GM12878 (cell line): ENCODE data around the gene FAM81A. TPM values are rescaled to one million over a fixed set of nuclear protein-coding genes. Genes with fewer than 3 reads are reported as not detected.

Experiments
- ATAC-seq: fragments of 200-7000 bp; cut with Tn5 transposase; 3 replicates; pipeline ENCODE4 v1.9.1; 2020; ENCODE audit warnings: mild to moderate bottlenecking, moderate library complexity
- BruUV-seq: library from RNA; stranded (reverse); fragments of 400-500 nt; replicated peaks from 2 replicates; lab custom pipeline; 2021; lab: Mats Ljungman, UMichigan
- CTCF ChIA-PET: fragments of 300-600 bp; sonication (Branson Sonifier 250); formaldehyde crosslinking; extraction: SDS; loops from one replicate; lab custom pipeline; 2021; ENCODE audit warnings: inconsistent platforms; lab: Yijun Ruan, JAX
- POLR2A ChIA-PET: fragments of 350-600 bp; formaldehyde crosslinking; extraction: SDS; loops from one replicate; lab custom pipeline; 2021; ENCODE audit warnings: inconsistent platforms; lab: Charles Lee
- RAD21 ChIA-PET: fragments of 300-600 bp; sonication (Branson Sonifier 250); formaldehyde crosslinking; loops from one replicate; lab custom pipeline; 2023; ENCODE audit warnings: antibody characterized with exemption; ENCODE audit not compliant: unreplicated experiment; lab: Charles Lee
- SMC1A ChIA-PET: fragments of 300-600 bp; sonication (Branson Sonifier 250); formaldehyde crosslinking; loops from one replicate; lab custom pipeline; 2023; ENCODE audit not compliant: unreplicated experiment, uncharacterized antibody; lab: Charles Lee
- DNase-seq: peaks from one replicate; pipeline ENCODE4 v3.0.0-alpha.2; 2011; ENCODE audit warnings: low read depth, low spot score
- FAIRE-seq: peaks from 3 replicates; lab custom pipeline; 2011; peaks lifted over from hg19 to GRCh38; lab: Jason Lieb, UNC
- H2AFZ ChIP-seq: 2 replicates; pipeline ENCODE4 v1.6.0; 2011; ENCODE audit warnings: low read depth, low read length, control low read depth; ENCODE audit not compliant: control insufficient read depth
- H3K27ac ChIP-seq: 2 replicates; pipeline ENCODE4 v1.5.1; 2011; ENCODE audit warnings: control low read depth; ENCODE audit not compliant: control insufficient read depth, insufficient read depth
- H3K27me3 ChIP-seq, 2 experiments: replicated peaks in 1 of 2; 2 replicates each; pipeline versions ENCODE4 v1.6.0 to v1.6.1; 2011; ENCODE audit warnings: low read length in 1 of 2; ENCODE audit not compliant: control insufficient read depth in 2 of 2, insufficient read depth in 2 of 2
- H3K36me3 ChIP-seq, 2 experiments: 2 replicates each; pipeline ENCODE4 v1.5.1; 2011; ENCODE audit warnings: low read length in 1 of 2; ENCODE audit not compliant: control insufficient read depth in 2 of 2, insufficient read depth in 2 of 2
- H3K4me1 ChIP-seq: 2 replicates; pipeline ENCODE4 v1.6.1; 2011; ENCODE audit warnings: mild to moderate bottlenecking, low read length, moderate library complexity, mixed read lengths; ENCODE audit not compliant: control insufficient read depth, insufficient read depth
- H3K4me2 ChIP-seq: 2 replicates; pipeline ENCODE4 v1.6.0; 2011; ENCODE audit warnings: control low read depth; ENCODE audit not compliant: control insufficient read depth, insufficient read depth
- H3K4me3 ChIP-seq: fragments of 200-600 bp; sonication (generic); 2 replicates; pipeline ENCODE4 v1.5.1; 2016
- H3K79me2 ChIP-seq: 2 replicates; pipeline ENCODE4 v1.6.0; 2011; ENCODE audit warnings: low read length; ENCODE audit not compliant: control insufficient read depth, insufficient read depth
- H3K9ac ChIP-seq: 2 replicates; pipeline ENCODE4 v1.8.0; 2011; ENCODE audit warnings: low read length, control low read depth, mixed read lengths; ENCODE audit not compliant: control insufficient read depth, insufficient read depth
- H3K9me3 ChIP-seq: replicated peaks from 3 replicates; pipeline ENCODE4 v1.5.1; 2011; ENCODE audit warnings: mild to moderate bottlenecking, low read length; ENCODE audit not compliant: control insufficient read depth, insufficient read depth
- H4K20me1 ChIP-seq: 2 replicates; pipeline ENCODE4 v1.6.0; 2011; ENCODE audit not compliant: control insufficient read depth, insufficient read depth
- HCFC1 ChIP-seq: fragments of 150-350 bp; IDR thresholded peaks from 2 replicates; pipeline ENCODE4 v1.6.1; 2014; ENCODE audit warnings: low read length
- JUNB ChIP-seq: IDR thresholded peaks from 2 replicates; pipeline ENCODE4 v1.6.1; 2016; ENCODE audit warnings: antibody characterized with exemption, mild to moderate bottlenecking
- POLR2AphosphoS5 ChIP-seq: IDR thresholded peaks from 2 replicates; pipeline ENCODE4 v1.6.1; 2011; ENCODE audit warnings: mild to moderate bottlenecking, low read length, inconsistent platforms
- SMAD5 ChIP-seq: IDR thresholded peaks from 2 replicates; pipeline ENCODE4 v1.6.1; 2016; ENCODE audit warnings: antibody characterized with exemption, low read depth
- TARDBP ChIP-seq: IDR thresholded peaks from 2 replicates; pipeline ENCODE4 v1.6.1; 2016; ENCODE audit warnings: borderline replicate concordance
- ZBTB11 ChIP-seq: fragments of 450-650 bp; formaldehyde crosslinking; IDR thresholded peaks from 2 replicates; pipeline ENCODE4 v1.5.0; 2022; ENCODE audit warnings: mild to moderate bottlenecking, missing genetic modification characterization
- ZNF207 ChIP-seq: fragments of 450-650 bp; IDR thresholded peaks from 2 replicates; pipeline ENCODE4 v1.6.1; 2014; ENCODE audit warnings: antibody characterized with exemption, mild to moderate bottlenecking, borderline replicate concordance
- whole genome bisulfite sequencing: methylation state at CpG from one replicate; pipeline ENCODE4 v1.1.6; 2016; ENCODE audit warnings: low lambda C conversion rate; ENCODE audit not compliant: insufficient replicate concordance, insufficient coverage; ENCODE audit errors: missing lambda C conversion rate; 5-methylcytosine and 5-hydroxymethylcytosine counted together
- in situ Hi-C: fragments of 300-500 bp; cut with MboI; formaldehyde crosslinking; loops from 9 replicates; pipeline ENCODE4 v1.14.3; 2018; ENCODE audit warnings: mixed read lengths
- intact Hi-C: fragments of 100-400 bp; cut with micrococcal nuclease; formaldehyde crosslinking; loops from one replicate; pipeline ENCODE4 v1.14.2; 2022; ENCODE audit not compliant: unreplicated experiment
- polyA plus RNA-seq, 11 experiments: library from polyadenylated mRNA; depleted of rRNA in 4 of 11; unstranded in 6 of 11; stranded (reverse) in 5 of 11; fragments of >200 nt; fragmentation: Nextera tagmentation in 4 of 11; fragmentation: Illumina TruSeq in 1 of 11; extraction: Ambion mirVana in 4 of 11; extraction: Trizol in 1 of 11; gene quantifications; 1 replicate in 1 of 11; 2 replicates in 10 of 11; pipeline versions ENCODE4 v1.2.1 to v1.2.3, GENCODE V29; 2011 to 2016; ENCODE audit warnings: inconsistent platforms in 2 of 11, missing spikeins in 2 of 11, low read depth in 1 of 11
- total RNA-seq, 4 experiments: library from RNA; depleted of rRNA in 3 of 4; stranded (reverse); fragments of >200 nt in 3 of 4; fragmentation: Illumina TruSeq in 1 of 4; extraction: Trizol in 1 of 4; gene quantifications; 2 replicates each; pipeline versions ENCODE4 v1.2.1 to v1.2.3, GENCODE V29; 2013 to 2021

FAM81A gene
- total and polyA plus RNA-seq, 10 of the 15 experiments (the other 5 are each of a cell fraction or from before 2014, with no cell fraction given), result 0.18 to 34.5 (median 16.2) TPM

GRCh38 chr15:59548501-59549226 is 110.7 kb downstream of the FAM81A start:
- H3K36me3 ChIP-seq, result no peaks in the 10 kb centered on the region
- POLR2A ChIA-PET, result interaction anchor here (0.6 kb wide), 1 partner anchor 1118 kb away, joined by 4 read pairs; no protein-coding TSS in a partner anchor
- no peaks in the 10 kb centered on the region for H3K27me3 ChIP-seq
- no peak overlapping the region for H3K4me3 ChIP-seq
- SMC1A ChIA-PET, result interaction anchor here (1.3 kb wide), 1 partner anchor 16 kb away, joined by 3 read pairs; no protein-coding TSS in a partner anchor
- no peaks in the 10 kb centered on the region for H3K79me2 ChIP-seq
- in situ Hi-C loops, result no loop called here
- WGBS, result 51% methylated on average over 9 of the region's 9 CpGs
- H3K27ac ChIP-seq, result no peak overlapping the region
- DNase-seq (no peak), FAIRE-seq (no peak), ATAC-seq (no peak)
- H3K9me3 ChIP-seq, result no peaks in the 10 kb centered on the region
- no peak overlapping the region for H3K4me2 ChIP-seq
- RAD21 ChIA-PET, result no interaction called here
- peaks cover 10% of the 10 kb centered on the region for H3K4me1 ChIP-seq
- BruUV-seq, result no TSS peak
- H2AFZ ChIP-seq, result no peak overlapping the region
- H3K9ac ChIP-seq, result no peak overlapping the region
- H4K20me1 ChIP-seq, result no peaks in the 10 kb centered on the region
- no peak for TF ChIP-seq ZNF207
- TF ChIP-seq SMAD5, result no peak
- TF ChIP-seq ZBTB11 (CRISPR knock-in tag), result no peak
- no peak for TF ChIP-seq HCFC1
- TF ChIP-seq JUNB, result no peak
- TF ChIP-seq TARDBP, result no peak
- no peak for TF ChIP-seq POLR2AphosphoS5
- CTCF ChIA-PET, result interaction anchor here (0.5 to 1.2 kb wide), 3 partner anchors 20 to 805 kb away, joined by 3 to 4 read pairs (median 3); no protein-coding TSS in a partner anchor
- intact Hi-C loops, result no loop called here
